HepG2 (cell line): ENCODE data around the gene FSCN2. TPM values are rescaled to one million over a fixed set of nuclear protein-coding genes. Genes with fewer than 3 reads are reported as not detected.

Source experiments
- MLLT10 ChIP-seq: sonication (generic); formaldehyde crosslinking; IDR thresholded peaks from 2 replicates; pipeline ENCODE4 v1.4.0; 2020; ENCODE audit warnings: missing genetic modification reagents
- NFIB ChIP-seq: sonication (generic); formaldehyde crosslinking; IDR thresholded peaks from 2 replicates; pipeline ENCODE4 v1.9.0; 2021; ENCODE audit warnings: missing genetic modification reagents, mild to moderate bottlenecking, borderline replicate concordance
- RAD21 ChIP-seq: fragments of 450-650 bp; formaldehyde crosslinking; IDR thresholded peaks from 2 replicates; pipeline ENCODE4 v1.5.0; 2020; ENCODE audit warnings: mild to moderate bottlenecking
- TBP ChIP-seq: sonication (generic); formaldehyde crosslinking; IDR thresholded peaks from 2 replicates; pipeline ENCODE4 v1.5.0; 2020; ENCODE audit warnings: missing genetic modification reagents
- ZC3H13 ChIP-seq: sonication (generic); formaldehyde crosslinking; IDR thresholded peaks from 2 replicates; pipeline ENCODE4 v1.8.1; 2023; ENCODE audit warnings: mild to moderate bottlenecking, missing genetic modification reagents, moderate library complexity
- ZNF10 ChIP-seq: sonication (generic); formaldehyde crosslinking; IDR thresholded peaks from 2 replicates; pipeline ENCODE4 v1.4.0; 2020; ENCODE audit warnings: mild to moderate bottlenecking, low read depth, missing genetic modification reagents, borderline replicate concordance
- ZNF331 ChIP-seq: sonication (generic); formaldehyde crosslinking; IDR thresholded peaks from 2 replicates; pipeline ENCODE4 v1.4.0; 2020; ENCODE audit warnings: missing genetic modification reagents
- ZNF552 ChIP-seq: sonication (generic); formaldehyde crosslinking; IDR thresholded peaks from 2 replicates; pipeline ENCODE4 v1.9.0; 2022; ENCODE audit warnings: missing genetic modification reagents, mild to moderate bottlenecking, borderline replicate concordance
- ZNF766 ChIP-seq: sonication (generic); formaldehyde crosslinking; IDR thresholded peaks from 2 replicates; pipeline ENCODE4 v1.5.0; 2020; ENCODE audit warnings: missing genetic modification reagents, borderline replicate concordance
- polyA plus RNA-seq, 8 experiments: library from polyadenylated mRNA; depleted of rRNA in 3 of 8; stranded (reverse) in 7 of 8; unstranded in 1 of 8; fragments of >200 nt; fragmentation: Illumina TruSeq in 4 of 8; extraction: Trizol in 4 of 8; gene quantifications; 2 replicates each; pipeline versions ENCODE4 v1.2.1 to v1.2.3, GENCODE V29; 2011 to 2016; ENCODE audit warnings: low read depth in 4 of 8, missing spikeins in 1 of 8, mixed read lengths in 1 of 8; ENCODE audit not compliant: insufficient read depth in 1 of 8
- total RNA-seq, 5 experiments: library from RNA; depleted of rRNA; stranded (reverse); fragments of >200 nt; fragmentation: Illumina TruSeq; extraction: Trizol; gene quantifications; 2 replicates each; pipeline ENCODE4 v1.2.3, GENCODE V29; 2016; ENCODE audit warnings: low read depth in 1 of 5
- TF ChIP-seq, protein P1 (sequence below): sonication (generic); formaldehyde crosslinking; IDR thresholded peaks from 2 replicates; pipeline ENCODE4 v1.5.1; 2020; ENCODE audit warnings: mild to moderate bottlenecking, missing genetic modification reagents
- TF ChIP-seq, protein P2 (sequence below): sonication (generic); formaldehyde crosslinking; IDR thresholded peaks from 2 replicates; pipeline ENCODE4 v1.4.0; 2020; ENCODE audit warnings: missing genetic modification reagents, borderline replicate concordance
- TF ChIP-seq, protein P3 (sequence below): sonication (generic); IDR thresholded peaks from 2 replicates; pipeline ENCODE4 v1.6.1; 2016; ENCODE audit warnings: low read depth, borderline replicate concordance

FSCN2 gene
- total and polyA plus RNA-seq, 2 of the 13 experiments (the other 11 are each of a cell fraction or from before 2014, with no cell fraction given): 0.09 TPM; not detected in 1

DNA sequence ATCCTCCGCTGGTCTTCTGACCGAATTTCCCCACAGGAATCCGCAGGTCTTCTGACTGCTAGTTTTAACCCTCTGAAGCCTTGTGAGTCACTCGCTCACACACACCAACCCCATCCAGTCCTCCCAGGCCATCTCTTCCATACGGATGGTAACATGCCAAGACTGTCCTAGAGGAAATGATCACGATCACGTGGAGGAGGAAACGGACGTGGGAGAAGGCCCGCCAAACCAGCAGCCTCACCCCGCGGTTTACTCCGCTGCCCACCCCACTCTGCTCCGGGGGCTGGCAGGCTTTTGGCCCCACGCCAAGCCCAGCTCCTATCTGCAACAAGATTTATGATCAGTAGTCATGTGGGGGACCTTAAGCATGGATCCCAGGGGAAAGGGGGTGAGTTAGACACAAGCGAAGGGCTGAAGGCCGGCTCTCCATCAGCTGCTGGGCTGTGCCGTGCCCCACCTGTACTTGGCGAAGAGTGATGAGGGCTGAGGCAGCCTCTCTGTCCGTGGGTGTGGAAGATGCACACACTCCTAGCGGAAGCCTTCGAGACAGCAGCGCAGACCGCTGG lies 25.5 kb downstream of the FSCN2 start (continued):
- TF ChIP-seq ZNF766: no peak
- TF ChIP-seq ZC3H13 (CRISPR knock-in tag): peak; percentile 54; the same call in 1 of the 2 replicates
- TF ChIP-seq NFIB: no peak
- no peak for TF ChIP-seq MLLT10 (CRISPR knock-in tag)
- no peak for TF ChIP-seq ZNF10 (CRISPR knock-in tag)
- TF ChIP-seq, protein P1, sequence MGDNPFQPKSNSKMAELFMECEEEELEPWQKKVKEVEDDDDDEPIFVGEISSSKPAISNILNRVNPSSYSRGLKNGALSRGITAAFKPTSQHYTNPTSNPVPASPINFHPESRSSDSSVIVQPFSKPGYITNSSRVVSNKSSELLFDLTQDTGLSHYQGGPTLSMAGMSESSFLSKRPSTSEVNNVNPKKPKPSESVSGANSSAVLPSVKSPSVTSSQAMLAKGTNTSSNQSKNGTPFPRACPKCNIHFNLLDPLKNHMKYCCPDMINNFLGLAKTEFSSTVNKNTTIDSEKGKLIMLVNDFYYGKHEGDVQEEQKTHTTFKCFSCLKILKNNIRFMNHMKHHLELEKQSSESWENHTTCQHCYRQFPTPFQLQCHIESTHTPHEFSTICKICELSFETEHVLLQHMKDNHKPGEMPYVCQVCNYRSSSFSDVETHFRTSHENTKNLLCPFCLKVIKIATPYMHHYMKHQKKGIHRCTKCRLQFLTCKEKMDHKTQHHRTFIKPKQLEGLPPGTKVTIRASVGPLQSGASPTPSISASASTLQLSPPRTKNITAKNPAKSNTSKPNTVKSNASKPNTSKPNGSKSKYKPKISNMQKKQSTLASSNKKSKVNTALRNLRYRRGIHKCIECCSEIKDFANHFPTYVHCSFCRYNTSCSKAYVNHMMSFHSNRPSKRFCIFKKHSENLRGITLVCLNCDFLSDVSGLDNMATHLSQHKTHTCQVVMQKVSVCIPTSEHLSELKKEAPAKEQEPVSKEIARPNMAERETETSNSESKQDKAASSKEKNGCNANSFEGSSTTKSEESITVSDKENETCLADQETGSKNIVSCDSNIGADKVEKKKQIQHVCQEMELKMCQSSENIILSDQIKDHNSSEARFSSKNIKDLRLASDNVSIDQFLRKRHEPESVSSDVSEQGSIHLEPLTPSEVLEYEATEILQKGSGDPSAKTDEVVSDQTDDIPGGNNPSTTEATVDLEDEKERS (CRISPR knock-in tag): no peak
- no peak for TF ChIP-seq ZNF552 (CRISPR knock-in tag)
- TF ChIP-seq, protein P2, sequence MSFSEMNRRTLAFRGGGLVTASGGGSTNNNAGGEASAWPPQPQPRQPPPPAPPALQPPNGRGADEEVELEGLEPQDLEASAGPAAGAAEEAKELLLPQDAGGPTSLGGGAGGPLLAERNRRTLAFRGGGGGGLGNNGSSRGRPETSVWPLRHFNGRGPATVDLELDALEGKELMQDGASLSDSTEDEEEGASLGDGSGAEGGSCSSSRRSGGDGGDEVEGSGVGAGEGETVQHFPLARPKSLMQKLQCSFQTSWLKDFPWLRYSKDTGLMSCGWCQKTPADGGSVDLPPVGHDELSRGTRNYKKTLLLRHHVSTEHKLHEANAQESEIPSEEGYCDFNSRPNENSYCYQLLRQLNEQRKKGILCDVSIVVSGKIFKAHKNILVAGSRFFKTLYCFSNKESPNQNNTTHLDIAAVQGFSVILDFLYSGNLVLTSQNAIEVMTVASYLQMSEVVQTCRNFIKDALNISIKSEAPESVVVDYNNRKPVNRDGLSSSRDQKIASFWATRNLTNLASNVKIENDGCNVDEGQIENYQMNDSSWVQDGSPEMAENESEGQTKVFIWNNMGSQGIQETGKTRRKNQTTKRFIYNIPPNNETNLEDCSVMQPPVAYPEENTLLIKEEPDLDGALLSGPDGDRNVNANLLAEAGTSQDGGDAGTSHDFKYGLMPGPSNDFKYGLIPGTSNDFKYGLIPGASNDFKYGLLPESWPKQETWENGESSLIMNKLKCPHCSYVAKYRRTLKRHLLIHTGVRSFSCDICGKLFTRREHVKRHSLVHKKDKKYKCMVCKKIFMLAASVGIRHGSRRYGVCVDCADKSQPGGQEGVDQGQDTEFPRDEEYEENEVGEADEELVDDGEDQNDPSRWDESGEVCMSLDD (CRISPR knock-in tag): no peak
- TF ChIP-seq ZNF331: 0 out of 2 replicates have a peak, but pooled peaks have one; percentile 12
- TF ChIP-seq TBP (CRISPR knock-in tag): no peak
- TF ChIP-seq, protein P3, sequence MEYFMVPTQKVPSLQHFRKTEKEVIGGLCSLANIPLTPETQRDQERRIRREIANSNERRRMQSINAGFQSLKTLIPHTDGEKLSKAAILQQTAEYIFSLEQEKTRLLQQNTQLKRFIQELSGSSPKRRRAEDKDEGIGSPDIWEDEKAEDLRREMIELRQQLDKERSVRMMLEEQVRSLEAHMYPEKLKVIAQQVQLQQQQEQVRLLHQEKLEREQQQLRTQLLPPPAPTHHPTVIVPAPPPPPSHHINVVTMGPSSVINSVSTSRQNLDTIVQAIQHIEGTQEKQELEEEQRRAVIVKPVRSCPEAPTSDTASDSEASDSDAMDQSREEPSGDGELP: no peak
- TF ChIP-seq RAD21 (CRISPR knock-in tag): no peak
